AG09309 (cell line): ENCODE data around the gene TRIM68.

Experiments used
- DNase-seq: peaks from one replicate; pipeline ENCODE4 v3.0.0-alpha.2; 2010; ENCODE audit warnings: low read depth
- H3K4me3 ChIP-seq: 2 replicates; pipeline ENCODE4 v1.5.1; 2011; ENCODE audit warnings: mild to moderate bottlenecking, low read depth, low read length, moderate library complexity; ENCODE audit not compliant: control insufficient read depth
- TF ChIP-seq, protein P1 (sequence below): IDR thresholded peaks from 2 replicates; pipeline ENCODE4 v1.5.1; 2011; ENCODE audit warnings: mild to moderate bottlenecking, low read depth, low read length, inconsistent platforms; ENCODE audit not compliant: insufficient read depth, control insufficient read depth; ENCODE audit errors: missing control alignments

The TRIM68 gene

GRCh38 chr11:4551346-4551979, 56.6 kb downstream of the TRIM68 start:
- no peak for DNase-seq
- H3K4me3 ChIP-seq = no peak overlapping the region
- TF ChIP-seq, protein P1, sequence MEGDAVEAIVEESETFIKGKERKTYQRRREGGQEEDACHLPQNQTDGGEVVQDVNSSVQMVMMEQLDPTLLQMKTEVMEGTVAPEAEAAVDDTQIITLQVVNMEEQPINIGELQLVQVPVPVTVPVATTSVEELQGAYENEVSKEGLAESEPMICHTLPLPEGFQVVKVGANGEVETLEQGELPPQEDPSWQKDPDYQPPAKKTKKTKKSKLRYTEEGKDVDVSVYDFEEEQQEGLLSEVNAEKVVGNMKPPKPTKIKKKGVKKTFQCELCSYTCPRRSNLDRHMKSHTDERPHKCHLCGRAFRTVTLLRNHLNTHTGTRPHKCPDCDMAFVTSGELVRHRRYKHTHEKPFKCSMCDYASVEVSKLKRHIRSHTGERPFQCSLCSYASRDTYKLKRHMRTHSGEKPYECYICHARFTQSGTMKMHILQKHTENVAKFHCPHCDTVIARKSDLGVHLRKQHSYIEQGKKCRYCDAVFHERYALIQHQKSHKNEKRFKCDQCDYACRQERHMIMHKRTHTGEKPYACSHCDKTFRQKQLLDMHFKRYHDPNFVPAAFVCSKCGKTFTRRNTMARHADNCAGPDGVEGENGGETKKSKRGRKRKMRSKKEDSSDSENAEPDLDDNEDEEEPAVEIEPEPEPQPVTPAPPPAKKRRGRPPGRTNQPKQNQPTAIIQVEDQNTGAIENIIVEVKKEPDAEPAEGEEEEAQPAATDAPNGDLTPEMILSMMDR = peak; percentile 22
